ENCODE measurements around the gene BDP1.
"Not testable (repeated sequence)": the region's sequence is repeated elsewhere in the genome, so short reads cannot be mapped to it uniquely, and the experiment has no call there.

Gene BDP1, protein sequence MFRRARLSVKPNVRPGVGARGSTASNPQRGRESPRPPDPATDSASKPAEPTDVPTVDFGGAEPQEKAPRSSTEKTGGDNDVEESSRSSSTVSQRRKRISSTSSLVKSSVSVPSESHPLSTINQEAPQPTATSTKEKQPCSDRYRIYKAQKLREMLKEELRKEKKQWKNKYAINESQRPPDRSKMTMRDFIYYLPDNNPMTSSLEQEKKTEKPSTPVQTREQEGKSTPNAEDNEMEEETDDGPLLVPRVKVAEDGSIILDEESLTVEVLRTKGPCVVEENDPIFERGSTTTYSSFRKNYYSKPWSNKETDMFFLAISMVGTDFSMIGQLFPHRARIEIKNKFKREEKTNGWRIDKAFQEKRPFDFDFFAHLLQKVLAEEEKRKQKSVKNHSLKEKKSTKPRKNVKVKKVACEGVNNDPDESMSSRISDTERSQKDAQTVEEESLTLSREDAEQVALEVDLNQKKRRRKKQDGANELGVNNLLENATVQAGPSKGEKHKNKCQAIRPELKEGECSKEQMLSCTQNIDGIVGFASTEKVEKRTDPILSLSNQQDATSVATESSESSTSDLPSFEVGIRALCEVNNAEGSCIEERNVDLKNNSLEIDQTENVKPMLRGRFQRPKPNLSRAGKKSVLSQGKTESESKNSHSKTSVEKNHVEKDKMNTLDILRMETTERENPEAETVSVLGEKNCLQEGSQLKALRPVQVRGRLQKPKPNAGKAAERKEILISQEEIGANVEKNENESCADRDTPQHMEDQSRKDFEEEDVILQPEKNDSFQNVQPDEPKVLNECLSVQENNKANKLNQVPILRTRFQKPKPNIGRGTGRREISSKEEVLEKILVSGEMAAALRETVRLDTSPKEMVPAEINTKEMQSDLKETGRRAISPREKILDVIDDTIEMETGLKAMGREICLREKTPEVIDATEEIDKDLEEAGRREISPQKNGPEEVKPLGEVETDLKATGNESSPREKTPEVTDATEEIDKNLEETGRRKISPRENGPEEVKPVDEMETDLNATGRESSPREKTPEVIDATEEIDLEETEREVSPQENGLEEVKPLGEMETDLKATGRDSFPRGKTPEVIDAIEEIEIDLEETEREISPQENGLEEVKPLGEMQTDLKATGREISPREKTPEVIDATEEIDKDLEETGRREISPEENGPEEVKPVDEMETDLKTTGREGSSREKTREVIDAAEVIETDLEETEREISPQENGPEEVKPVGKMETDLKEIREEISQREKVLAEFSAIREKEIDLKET (N-terminal part only)

DNA sequence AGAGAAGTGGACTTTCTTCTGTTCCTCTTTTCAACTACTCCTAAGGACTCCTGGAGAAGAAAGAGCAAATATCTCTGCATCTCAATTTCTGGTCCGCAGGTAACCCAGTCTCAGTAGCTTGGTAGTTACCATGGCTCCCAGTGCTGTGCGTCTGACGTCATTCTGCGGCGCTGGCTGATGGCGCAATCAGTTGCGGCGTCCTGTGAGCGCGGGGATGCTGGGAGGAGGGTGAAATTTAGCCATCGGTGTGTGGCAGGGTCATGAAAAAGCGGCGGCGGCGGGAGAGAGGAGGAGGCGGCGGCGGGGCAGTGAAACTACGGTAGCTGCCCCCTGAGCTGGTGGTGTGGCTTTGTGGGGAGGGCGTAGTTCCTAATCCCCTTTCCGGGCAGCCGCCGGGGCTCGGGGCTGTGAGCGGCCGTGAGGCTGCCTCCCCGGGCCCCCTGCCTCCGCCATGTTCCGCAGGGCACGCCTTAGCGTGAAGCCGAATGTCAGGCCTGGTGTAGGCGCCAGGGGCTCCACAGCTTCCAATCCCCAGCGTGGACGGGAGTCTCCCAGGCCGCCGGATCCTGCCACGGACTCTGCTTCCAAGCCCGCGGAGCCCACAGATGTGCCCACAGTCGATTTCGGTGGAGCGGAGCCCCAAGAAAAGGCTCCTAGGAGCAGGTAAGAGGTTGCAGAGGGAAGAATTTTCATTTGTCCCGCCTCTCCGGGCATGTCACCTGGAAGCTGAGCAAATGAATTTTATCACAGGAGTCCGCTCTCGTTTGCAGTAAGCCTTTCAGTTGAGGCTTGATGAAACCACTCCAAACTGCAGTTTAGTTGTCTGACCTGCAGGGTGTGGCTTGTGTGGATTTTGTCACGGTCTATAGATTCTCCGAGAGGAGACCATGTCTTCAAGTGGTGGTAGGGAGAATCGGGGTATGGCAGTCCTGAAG, at the start of gene BDP1:
TSS of gene BDP1 (plus strand) at position 225 of the 935 bp plus-strand sequence. CDS start at position 452, 227 bp downstream.
- H3K9ac ChIP-seq (ENCODE audit: low read length), result peak within 1 kb of the TSS; percentile 88

DNA sequence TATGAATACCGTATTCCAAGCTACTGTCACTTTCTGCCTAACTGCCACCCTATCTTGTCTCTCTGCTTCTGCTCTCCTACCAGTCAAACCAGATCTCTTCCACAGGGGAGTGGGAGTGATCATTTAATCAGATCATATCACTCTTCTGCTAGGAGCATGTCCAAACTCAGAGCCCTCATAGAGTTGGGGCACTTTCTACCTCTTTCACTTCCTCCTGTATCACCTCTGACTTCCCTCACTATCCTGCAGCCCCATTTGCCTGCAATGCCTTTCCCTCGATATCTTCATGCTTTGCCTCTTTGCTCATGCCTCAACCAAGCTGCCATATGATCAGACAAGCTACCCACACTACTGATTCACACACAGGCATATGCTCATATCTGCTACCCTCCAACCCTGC, 45.4 kb upstream of the BDP1 start:
- H3K27ac ChIP-seq (ENCODE audit: low read length); H3K4me1 ChIP-seq (ENCODE audit: control insufficient read depth, low read depth, low read length); H3K27me3 ChIP-seq (ENCODE audit: control insufficient read depth, insufficient read depth, low read length); H3K9ac ChIP-seq (ENCODE audit: low read length); H3K36me3 ChIP-seq (ENCODE audit: control insufficient read depth, low read depth, low read length); H3K9me3 ChIP-seq (ENCODE audit: control insufficient read depth, low read depth, low read length); H3K4me3 ChIP-seq (ENCODE audit: low read length): not testable (repeated sequence)

More for the DNA sequence above, at the start of gene BDP1:
- no peaks in the 10 kb centered on the region for H3K9me3 ChIP-seq (ENCODE audit: control insufficient read depth, low read depth, low read length)
- peaks cover 23% of the 10 kb centered on the region for H3K36me3 ChIP-seq (ENCODE audit: control insufficient read depth, low read depth, low read length)
- H3K27me3 ChIP-seq (ENCODE audit: control insufficient read depth, insufficient read depth, low read length), result no peaks in the 10 kb centered on the region
- H3K27ac ChIP-seq (ENCODE audit: low read length), result peak within 1 kb of the TSS; percentile 38
- H3K4me1 ChIP-seq (ENCODE audit: control insufficient read depth, low read depth, low read length), result peaks cover 7% of the 10 kb centered on the region
- H3K4me3 ChIP-seq (ENCODE audit: low read length), result peak within 1 kb of the TSS; percentile 91

DNA sequence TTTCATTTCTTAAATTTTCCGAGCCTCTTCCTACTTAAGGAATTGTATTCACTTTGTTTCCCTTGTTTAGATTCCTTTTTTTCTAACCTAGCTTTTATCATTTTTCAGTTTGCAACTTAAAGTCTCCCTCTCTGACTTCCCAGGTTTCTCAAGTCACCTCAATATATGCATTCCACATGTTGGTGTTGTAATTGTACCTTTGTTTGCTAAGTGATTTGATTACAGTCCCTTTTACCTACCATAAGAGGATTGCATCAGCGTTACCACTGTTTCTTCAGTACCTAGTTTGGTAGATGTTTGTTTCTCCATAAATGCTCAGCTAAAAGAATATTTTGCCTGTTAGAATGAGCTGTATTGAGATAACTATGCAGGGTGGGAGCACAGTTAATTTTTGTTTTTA, 39.8 kb upstream of the BDP1 start:
- not testable (repeated sequence) for H3K4me3 ChIP-seq (ENCODE audit: low read length); H3K9me3 ChIP-seq (ENCODE audit: control insufficient read depth, low read depth, low read length); H3K27ac ChIP-seq (ENCODE audit: low read length); H3K36me3 ChIP-seq (ENCODE audit: control insufficient read depth, low read depth, low read length); H3K9ac ChIP-seq (ENCODE audit: low read length); H3K27me3 ChIP-seq (ENCODE audit: control insufficient read depth, insufficient read depth, low read length); H3K4me1 ChIP-seq (ENCODE audit: control insufficient read depth, low read depth, low read length)

DNA sequence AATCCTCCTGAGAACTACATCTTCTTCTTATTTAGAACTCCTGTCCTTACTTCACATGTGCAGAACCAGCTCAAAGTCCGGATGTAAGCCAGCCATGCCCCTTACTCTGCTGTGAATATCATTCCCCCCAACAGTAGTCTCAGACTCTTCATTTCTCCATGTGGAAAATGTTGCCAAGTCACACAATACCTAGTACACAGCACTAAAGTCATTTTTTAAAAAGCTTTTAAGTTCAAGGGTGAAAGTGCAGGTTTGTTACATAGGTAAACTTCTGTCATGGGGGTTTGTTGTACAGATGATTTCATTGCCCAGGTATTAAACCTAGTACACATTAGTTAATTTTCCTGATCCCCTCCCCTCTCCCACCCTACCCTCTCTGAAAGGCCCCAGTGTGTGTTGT, 37.4 kb upstream of the BDP1 start:
- not testable (repeated sequence) for H3K36me3 ChIP-seq (ENCODE audit: control insufficient read depth, low read depth, low read length); H3K9ac ChIP-seq (ENCODE audit: low read length); H3K27me3 ChIP-seq (ENCODE audit: control insufficient read depth, insufficient read depth, low read length); H3K27ac ChIP-seq (ENCODE audit: low read length); H3K4me3 ChIP-seq (ENCODE audit: low read length); H3K9me3 ChIP-seq (ENCODE audit: control insufficient read depth, low read depth, low read length)
- peaks cover 12% of the 10 kb centered on the region for H3K4me1 ChIP-seq (ENCODE audit: control insufficient read depth, low read depth, low read length)

DNA sequence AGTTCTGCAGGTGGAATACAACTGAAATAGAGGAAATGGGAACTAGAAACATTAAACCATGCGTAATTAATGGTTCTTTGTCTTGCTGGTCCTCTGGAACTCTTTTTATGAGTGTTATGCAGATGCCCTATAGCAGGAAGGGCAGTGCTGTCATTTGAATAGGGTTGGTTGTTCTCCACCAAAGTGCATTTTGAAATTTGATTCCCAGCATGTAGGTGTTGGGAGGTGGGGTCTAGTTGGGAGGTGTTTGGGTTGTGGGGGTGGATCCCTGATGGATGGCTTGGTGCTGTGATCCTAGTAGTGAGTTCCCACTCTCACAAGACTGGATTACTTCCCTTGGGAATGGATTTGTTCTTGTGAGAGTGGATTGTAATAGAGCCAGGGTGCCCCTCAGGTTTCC, 34.2 kb upstream of the BDP1 start:
- not testable (repeated sequence) for H3K9ac ChIP-seq (ENCODE audit: low read length); H3K4me3 ChIP-seq (ENCODE audit: low read length); H3K9me3 ChIP-seq (ENCODE audit: control insufficient read depth, low read depth, low read length); H3K27ac ChIP-seq (ENCODE audit: low read length); H3K27me3 ChIP-seq (ENCODE audit: control insufficient read depth, insufficient read depth, low read length); H3K36me3 ChIP-seq (ENCODE audit: control insufficient read depth, low read depth, low read length)
- H3K4me1 ChIP-seq (ENCODE audit: control insufficient read depth, low read depth, low read length), result peaks cover 12% of the 10 kb centered on the region

DNA sequence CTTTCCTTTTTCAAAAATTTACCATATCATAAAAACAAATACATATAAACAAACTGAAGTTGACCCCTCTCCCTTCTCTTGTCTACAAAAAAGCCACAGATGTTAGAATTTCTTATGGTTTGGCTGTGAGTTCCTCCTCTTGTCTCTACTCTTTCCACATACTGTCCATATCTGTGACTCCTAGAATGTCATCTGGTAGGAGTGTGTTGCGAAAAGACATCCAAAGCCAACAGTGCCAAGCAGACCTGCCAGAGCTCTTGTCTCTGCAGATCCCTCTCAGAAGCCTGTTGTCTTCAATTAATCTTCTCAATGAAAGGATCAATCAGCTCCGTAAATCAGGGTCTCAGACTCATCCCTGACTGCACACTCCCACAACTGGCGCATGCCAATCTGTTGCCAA, 31.6 kb upstream of the BDP1 start:
- H3K27me3 ChIP-seq (ENCODE audit: control insufficient read depth, insufficient read depth, low read length); H3K27ac ChIP-seq (ENCODE audit: low read length); H3K4me3 ChIP-seq (ENCODE audit: low read length); H3K9ac ChIP-seq (ENCODE audit: low read length); H3K36me3 ChIP-seq (ENCODE audit: control insufficient read depth, low read depth, low read length); H3K9me3 ChIP-seq (ENCODE audit: control insufficient read depth, low read depth, low read length): not testable (repeated sequence)
- H3K4me1 ChIP-seq (ENCODE audit: control insufficient read depth, low read depth, low read length), result peaks cover 12% of the 10 kb centered on the region

DNA sequence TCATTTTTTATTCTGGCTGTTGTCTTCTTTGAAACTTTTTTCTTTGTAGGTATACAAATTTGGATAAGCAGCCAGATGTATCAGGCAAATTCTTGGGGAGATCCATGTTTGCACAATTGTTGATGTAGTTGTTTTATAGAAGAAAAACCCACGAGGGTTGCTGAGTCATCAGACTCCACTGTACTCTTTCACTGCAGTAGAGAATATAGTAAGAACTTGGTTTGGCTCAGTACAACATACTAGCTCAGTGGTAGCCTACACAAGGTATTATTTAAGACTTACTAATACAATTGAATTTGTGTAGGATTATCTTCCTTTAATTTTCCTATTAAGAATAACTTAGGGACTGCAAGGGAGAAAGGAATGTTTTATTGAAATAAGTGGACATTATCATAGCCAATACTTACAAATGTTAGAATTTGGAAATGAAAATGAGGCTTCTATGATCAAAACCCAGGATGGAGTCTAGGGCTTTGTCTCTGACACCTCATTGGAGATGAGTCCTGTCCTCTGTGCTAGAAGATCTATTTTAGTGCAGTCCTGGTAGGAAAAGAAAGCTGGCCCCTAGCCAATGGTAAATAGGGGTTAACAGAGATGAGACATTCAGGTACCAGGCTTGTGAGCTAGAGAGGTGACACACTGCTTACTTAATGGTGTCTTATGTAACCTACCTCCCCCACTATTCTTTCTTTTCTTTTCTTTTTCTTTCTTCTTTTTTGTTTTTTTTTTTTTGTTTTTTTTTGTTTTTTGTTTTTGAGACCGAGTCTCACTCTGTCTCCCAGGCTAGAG, 28.6 kb upstream of the BDP1 start:
- not testable (repeated sequence) for H3K27me3 ChIP-seq (ENCODE audit: control insufficient read depth, insufficient read depth, low read length); H3K36me3 ChIP-seq (ENCODE audit: control insufficient read depth, low read depth, low read length); H3K4me3 ChIP-seq (ENCODE audit: low read length); H3K4me1 ChIP-seq (ENCODE audit: control insufficient read depth, low read depth, low read length); H3K27ac ChIP-seq (ENCODE audit: low read length); H3K9ac ChIP-seq (ENCODE audit: low read length); H3K9me3 ChIP-seq (ENCODE audit: control insufficient read depth, low read depth, low read length)

DNA sequence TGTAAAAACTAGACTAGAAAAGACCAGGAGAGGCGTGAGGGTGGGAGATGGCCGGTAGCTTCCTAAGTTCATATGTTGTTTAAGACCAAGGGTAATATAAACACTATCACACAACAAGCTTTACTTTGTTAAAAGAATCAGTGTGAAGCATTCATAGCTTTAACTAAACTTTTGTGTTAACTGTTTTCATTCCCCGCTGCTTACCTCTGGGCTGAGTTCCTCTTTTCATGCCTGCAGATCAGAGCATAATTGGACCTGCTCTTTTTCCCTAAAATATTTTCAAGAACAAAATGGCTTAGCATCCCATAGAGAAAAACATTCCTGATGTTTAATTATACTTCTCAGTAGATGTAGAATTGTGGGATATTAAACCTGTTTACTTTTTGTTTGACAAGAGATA, 23.0 kb upstream of the BDP1 start:
- not testable (repeated sequence) for H3K9ac ChIP-seq (ENCODE audit: low read length); H3K4me3 ChIP-seq (ENCODE audit: low read length); H3K27ac ChIP-seq (ENCODE audit: low read length); H3K27me3 ChIP-seq (ENCODE audit: control insufficient read depth, insufficient read depth, low read length); H3K4me1 ChIP-seq (ENCODE audit: control insufficient read depth, low read depth, low read length); H3K36me3 ChIP-seq (ENCODE audit: control insufficient read depth, low read depth, low read length); H3K9me3 ChIP-seq (ENCODE audit: control insufficient read depth, low read depth, low read length)

DNA sequence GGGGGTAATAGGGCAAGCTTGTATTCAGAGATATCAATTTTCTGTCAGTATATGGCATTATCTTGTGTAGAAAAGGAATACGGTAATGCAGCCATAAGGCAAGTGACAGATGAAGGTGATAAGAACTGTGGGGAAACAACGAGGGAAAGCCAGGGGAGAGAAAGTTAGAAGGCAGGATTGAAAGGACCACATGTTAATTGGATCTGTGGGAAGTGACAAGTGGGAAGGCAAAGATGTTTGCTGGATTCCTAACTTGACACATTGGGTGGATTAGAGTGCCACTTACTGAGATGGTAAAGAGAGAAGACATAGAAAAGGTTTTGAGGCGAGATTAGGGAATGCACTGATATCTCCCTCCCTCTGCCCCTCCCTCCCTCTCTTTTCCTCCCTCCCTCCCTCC, 20.6 kb upstream of the BDP1 start:
- not testable (repeated sequence) for H3K9me3 ChIP-seq (ENCODE audit: control insufficient read depth, low read depth, low read length); H3K27ac ChIP-seq (ENCODE audit: low read length); H3K36me3 ChIP-seq (ENCODE audit: control insufficient read depth, low read depth, low read length); H3K27me3 ChIP-seq (ENCODE audit: control insufficient read depth, insufficient read depth, low read length); H3K4me1 ChIP-seq (ENCODE audit: control insufficient read depth, low read depth, low read length); H3K9ac ChIP-seq (ENCODE audit: low read length); H3K4me3 ChIP-seq (ENCODE audit: low read length)

DNA sequence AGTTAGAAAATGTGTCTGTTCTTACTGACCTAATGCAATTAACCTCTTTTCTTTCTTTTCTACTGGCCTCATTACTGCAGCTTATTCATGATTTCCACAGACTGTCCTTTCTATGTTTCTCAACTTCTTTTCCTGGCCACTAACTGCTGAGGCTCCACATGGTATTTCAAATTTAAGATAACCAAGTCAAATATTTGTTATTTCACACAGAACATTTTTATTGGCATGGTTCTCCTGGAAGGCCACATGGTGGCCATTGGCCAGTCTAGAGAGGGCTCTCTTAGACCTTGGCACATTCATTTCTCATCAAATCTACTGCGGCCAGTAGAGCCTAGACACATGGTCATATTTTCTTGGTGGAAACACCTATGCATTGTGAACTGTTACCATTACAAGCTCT, 13.9 kb upstream of the BDP1 start:
- not testable (repeated sequence) for H3K4me3 ChIP-seq (ENCODE audit: low read length); H3K9me3 ChIP-seq (ENCODE audit: control insufficient read depth, low read depth, low read length); H3K4me1 ChIP-seq (ENCODE audit: control insufficient read depth, low read depth, low read length); H3K36me3 ChIP-seq (ENCODE audit: control insufficient read depth, low read depth, low read length); H3K27ac ChIP-seq (ENCODE audit: low read length); H3K9ac ChIP-seq (ENCODE audit: low read length)
- peaks cover 17% of the 10 kb centered on the region for H3K27me3 ChIP-seq (ENCODE audit: control insufficient read depth, insufficient read depth, low read length)
